Stimulated activated CD4-positive, alpha-beta T cell treated with anti-CD3 and anti-CD28 coated beads, TNF-alpha, amount 100 ng/mL, for 1 hour (primary cell): Measurements from ENCODE around the gene AMOTL1.

Source experiments
- DNase-seq, 3 donors: peaks; one replicate each; pipeline ENCODE4 v3.0.0-alpha.2; 2020; ENCODE audit warnings: low read depth in 3 of 3, low spot score in 1 of 3

AMOTL1 gene

GRCh38 chr11:94741022-94741679, 27.0 kb upstream of the AMOTL1 start:
- DNase-seq = no peak

- DNase-seq = no peak
Observed at GRCh38 chr11:94742665-94743064, 25.5 kb upstream of the AMOTL1 start.

- no peak for DNase-seq
Observed at GRCh38 chr11:94746721-94747120, 21.4 kb upstream of the AMOTL1 start.

- DNase-seq = no peak
Observed at GRCh38 chr11:94747146-94747545, 21.0 kb upstream of the AMOTL1 start.

- DNase-seq = no peak
Observed at GRCh38 chr11:94747601-94748041, 20.5 kb upstream of the AMOTL1 start.

GRCh38 chr11:94749369-94749768, 18.8 kb upstream of the AMOTL1 start:
- no peak for DNase-seq

- no peak for DNase-seq
Observed at GRCh38 chr11:94750319-94751217, 17.6 kb upstream of the AMOTL1 start.

- no peak for DNase-seq
Observed at GRCh38 chr11:94751218-94751609, 16.9 kb upstream of the AMOTL1 start.

- no peak for DNase-seq
Observed at GRCh38 chr11:94751786-94752185, 16.4 kb upstream of the AMOTL1 start.

- no peak for DNase-seq
Observed at GRCh38 chr11:94753630-94754029, 14.5 kb upstream of the AMOTL1 start.

- no peak for DNase-seq
Observed at GRCh38 chr11:94754335-94754734, 13.8 kb upstream of the AMOTL1 start.

- no peak for DNase-seq
Observed at GRCh38 chr11:94754819-94755218, 13.3 kb upstream of the AMOTL1 start.

GRCh38 chr11:94755494-94755893, 12.7 kb upstream of the AMOTL1 start:
- DNase-seq = no peak

- no peak for DNase-seq
Observed at GRCh38 chr11:94757037-94757735, 11.0 kb upstream of the AMOTL1 start.

GRCh38 chr11:94758666-94759065, 9.5 kb upstream of the AMOTL1 start:
- DNase-seq = no peak

- no peak for DNase-seq
Observed at GRCh38 chr11:94759522-94759921, 8.6 kb upstream of the AMOTL1 start.

GRCh38 chr11:94760296-94760695, 7.9 kb upstream of the AMOTL1 start:
- no peak for DNase-seq

GRCh38 chr11:94762208-94762607, 5.9 kb upstream of the AMOTL1 start:
- no peak for DNase-seq

GRCh38 chr11:94762995-94763394, 5.2 kb upstream of the AMOTL1 start:
- DNase-seq = no peak

- DNase-seq = no peak
Observed at GRCh38 chr11:94766713-94767206, 1.4 kb upstream of the AMOTL1 start.

- no peak for DNase-seq
Observed at GRCh38 chr11:94767291-94767690, 865 bp upstream of the AMOTL1 start.
